Kidney tubule cell (primary cell): ENCODE measurements around the gene BRI3BP.

ENCODE experiments used
- DNase-seq: peaks from one replicate; pipeline ENCODE4 v3.0.0-alpha.2; 2018; ENCODE audit warnings: low spot score

BRI3BP gene

DNA sequence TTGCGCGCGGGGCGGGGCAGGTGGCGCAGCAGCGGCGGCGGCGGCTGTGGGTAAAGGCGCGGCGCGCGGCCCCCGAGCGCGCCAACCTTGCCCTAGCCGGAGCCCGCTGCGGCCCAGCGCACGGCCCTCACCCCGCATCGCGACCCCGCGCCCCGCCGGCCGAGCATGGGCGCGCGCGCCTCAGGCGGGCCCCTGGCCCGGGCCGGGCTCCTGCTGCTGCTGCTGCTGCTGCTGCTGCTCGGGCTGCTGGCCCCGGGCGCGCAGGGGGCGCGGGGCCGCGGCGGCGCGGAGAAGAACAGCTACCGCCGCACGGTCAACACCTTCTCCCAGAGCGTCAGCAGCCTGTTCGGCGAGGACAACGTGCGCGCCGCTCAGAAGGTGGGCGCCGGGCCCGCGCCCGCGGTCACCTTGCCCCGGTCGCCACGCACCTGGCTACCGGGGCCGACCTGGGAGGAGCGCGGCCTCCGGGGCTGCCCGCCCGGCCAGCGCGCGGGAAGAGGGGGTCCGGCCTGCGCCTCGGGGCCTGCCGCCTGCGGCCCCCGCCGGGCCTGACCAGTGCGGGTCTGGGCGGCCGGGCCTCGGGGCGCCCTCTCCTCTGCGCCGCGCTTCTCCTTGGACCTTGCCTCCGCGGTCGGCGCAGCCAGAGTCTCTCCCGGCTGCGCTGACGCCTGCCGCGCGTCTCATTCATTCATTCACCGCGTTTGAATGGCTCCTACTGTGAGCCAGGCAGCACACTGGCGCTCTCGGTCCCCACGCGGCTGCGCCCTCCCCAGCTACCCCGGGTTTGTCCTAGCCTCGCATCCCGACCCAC lies at the start of gene BRI3BP:
Gene BRI3BP (plus strand): TSS at position 20 of the 811 bp plus-strand sequence. CDS start 146 bp downstream, at position 166.
- DNase-seq: peak; percentile 70

DNA sequence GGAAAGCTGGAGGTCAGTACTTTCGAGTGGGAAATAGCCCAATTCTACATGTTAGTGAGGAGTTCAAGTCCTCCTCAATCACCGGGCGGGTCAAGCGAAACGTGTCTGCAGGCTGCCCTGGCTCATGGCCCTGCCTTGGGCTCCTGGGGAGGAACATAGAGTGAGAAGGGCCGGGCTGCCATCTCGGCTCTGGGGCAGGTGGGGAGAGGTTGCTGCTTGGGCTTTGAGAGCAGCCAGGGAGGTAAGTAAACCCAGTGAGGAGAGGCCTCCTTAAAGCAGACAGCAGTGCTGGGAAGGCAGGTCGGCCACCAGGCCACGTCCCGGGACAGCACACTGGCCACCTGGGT lies 47.0 kb upstream of the BRI3BP start:
- no peak for DNase-seq

- DNase-seq: no peak
These were observed 46.4 kb upstream of the BRI3BP start for GRCh38 chr12:124947013-124947412.

- peak; percentile 15 for DNase-seq
These were observed 45.7 kb upstream of the BRI3BP start for GRCh38 chr12:124947561-124948398.

- DNase-seq: no peak
These were observed 44.4 kb upstream of the BRI3BP start for GRCh38 chr12:124949066-124949465.

DNA sequence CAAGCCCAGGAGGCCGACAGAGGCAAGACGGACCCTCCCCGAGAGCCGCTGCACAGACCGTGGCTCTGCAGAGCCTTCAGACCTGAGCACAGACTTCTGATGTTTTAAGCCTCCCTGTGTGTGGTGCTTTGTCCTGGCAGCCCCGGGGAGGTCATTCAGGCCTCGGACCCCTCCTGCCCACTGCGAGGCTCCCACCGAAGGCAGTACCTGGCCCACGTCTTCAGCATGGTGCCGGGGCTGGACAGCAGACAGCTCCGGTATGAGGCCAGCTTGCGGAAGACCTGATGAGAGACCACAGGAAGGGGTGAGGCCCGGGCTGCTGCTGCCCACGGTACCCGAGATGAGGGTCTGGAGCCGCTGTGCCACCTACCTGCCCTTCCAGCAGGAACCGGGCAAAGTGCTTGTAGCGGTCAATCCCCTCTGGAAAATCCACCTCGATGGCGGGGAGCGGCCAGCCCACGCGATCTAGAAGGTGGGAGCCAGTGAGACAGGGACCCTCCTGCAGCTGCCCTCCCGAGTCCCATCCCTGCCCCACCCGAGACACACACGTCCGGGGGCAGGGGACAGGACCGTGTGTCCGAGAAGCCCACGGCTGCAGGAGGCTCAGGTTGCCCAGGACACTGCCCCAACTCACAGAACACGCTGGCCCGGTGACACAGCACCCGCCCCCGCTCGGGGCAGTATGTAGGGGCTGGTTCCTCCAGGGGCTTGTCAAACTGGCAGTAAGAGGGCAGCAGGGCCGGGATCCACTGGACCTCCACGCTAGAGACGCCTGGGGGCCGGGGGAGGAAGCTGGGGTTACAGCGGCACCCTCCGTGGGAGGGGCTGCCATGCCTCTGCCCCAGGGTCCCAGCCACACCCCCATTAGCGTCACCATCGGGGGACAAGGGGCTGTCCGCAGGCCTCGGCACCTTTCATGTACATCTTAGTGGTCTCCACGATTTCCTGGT lies 43.4 kb upstream of the BRI3BP start:
- no peak for DNase-seq

GRCh38 chr12:124952295-124952694 lies 41.1 kb upstream of the BRI3BP start:
- DNase-seq: no peak

DNA sequence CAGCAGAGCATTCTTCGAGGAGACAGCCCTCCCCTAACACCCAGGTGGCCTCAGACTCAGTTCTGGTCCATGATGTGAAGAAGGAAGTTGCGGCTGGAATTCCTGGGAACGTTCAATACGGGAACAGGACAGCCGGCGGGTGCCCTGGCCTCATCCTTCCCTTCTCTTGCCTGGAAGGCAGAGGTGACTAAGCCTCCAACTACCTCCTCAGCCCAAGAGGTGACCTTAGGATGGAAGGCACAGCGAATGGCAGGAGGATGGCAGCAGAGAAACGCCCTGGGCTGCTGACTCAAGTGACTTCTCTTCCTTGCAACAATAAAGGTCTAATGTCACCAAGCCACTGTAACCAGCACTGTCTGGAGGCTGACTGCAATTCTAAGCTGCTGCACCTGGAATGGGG lies 40.6 kb upstream of the BRI3BP start:
- DNase-seq: peak; percentile 25

DNA sequence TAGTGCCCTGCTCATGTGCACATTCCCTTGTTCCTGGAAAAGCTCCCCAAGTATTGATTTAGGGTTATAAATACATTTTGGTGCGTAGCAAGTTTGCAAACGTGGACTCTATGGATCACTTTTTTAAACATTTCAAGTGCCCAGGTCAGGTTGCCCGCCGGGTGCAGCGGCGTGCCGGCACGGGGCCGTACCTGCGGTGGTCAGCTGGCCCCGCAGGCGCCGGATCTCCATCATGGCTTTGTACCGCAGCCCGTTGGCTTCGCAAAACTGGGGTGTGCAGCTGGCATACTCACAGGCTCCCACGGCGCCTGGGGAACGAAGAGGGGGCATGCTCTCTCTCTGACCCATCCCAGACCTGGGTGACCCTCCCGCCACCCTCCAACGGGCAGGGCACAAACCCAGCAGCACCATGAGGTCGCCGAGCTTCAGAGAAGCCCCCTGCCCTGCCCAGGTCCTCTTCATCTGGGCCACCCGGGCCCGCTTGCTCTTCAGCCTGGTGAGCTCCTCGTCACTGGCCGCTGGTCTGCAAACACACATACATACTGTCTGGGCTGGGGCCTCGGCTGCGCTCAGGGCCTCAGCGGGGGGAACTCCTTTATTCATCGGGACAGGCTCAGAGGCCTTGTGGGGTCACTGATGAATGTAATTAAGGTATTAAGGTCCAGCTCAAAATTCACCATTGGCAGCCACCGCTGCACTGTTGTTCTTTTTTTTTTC lies 39.6 kb upstream of the BRI3BP start:
- no peak for DNase-seq

- no peak for DNase-seq
These were observed 38.7 kb upstream of the BRI3BP start for GRCh38 chr12:124954771-124955170.

DNA sequence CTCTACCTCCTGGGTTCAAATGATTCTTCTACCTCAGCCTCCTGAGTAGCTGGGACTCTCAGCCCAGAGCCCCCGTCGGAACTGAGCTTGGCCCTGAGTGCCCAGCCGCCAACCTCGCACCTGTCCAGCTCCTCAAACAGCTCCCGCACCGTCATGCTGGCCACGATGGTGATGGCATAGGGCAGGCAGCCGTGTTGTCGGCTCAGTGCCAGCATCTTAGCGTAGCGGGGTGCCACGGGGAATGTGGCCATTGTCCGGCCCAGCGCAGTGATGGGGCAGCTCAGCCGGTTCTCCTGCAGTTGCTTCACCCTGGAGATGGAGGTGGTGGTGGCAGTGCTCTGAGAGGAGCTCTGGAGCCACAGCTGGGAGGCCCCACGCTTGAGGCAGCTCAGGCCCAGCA lies 36.9 kb upstream of the BRI3BP start:
- DNase-seq: no peak

GRCh38 chr12:124961055-124961454 lies 32.4 kb upstream of the BRI3BP start:
- DNase-seq: no peak

GRCh38 chr12:124963211-124963610 lies 30.2 kb upstream of the BRI3BP start:
- no peak for DNase-seq

- no peak for DNase-seq
These were observed 29.2 kb upstream of the BRI3BP start for GRCh38 chr12:124964251-124964650.

DNA sequence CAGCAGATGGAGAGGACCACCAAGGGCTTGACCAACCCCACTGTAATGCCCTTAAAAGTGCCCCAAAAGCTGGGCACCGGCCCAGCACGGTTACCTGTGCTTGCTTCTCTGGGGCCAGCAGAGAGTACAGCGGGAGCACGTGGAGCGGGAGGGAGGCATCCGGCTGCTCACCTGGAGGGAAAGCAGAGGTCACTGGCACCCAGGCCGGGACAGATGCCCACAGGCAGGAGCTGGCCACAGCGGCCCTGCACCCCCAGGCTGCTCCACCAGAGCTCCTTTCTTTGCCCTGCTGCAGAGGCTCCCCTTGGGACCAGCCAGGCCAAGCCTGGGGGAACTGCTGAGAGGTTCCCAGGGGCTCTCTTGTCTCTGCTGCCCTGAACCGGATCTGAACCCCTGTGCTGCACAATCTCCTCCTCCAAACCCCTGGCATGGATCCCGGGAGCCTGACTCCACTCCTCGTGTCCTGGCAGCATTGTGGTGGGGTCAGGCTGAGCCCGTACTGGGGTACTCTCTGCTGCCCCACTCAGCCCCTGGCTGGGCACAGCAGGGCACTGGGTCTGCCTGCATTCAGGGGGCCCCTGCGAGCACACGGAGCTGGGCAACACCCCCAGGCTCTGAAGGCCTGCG lies 28.5 kb upstream of the BRI3BP start:
- no peak for DNase-seq

GRCh38 chr12:124967016-124967739 lies 26.3 kb upstream of the BRI3BP start:
- DNase-seq: no peak

GRCh38 chr12:124968656-124969055 lies 24.8 kb upstream of the BRI3BP start:
- DNase-seq: no peak

- DNase-seq: no peak
These were observed 22.6 kb upstream of the BRI3BP start for GRCh38 chr12:124970647-124971402.

GRCh38 chr12:124971603-124972002 lies 21.8 kb upstream of the BRI3BP start:
- DNase-seq: no peak

DNA sequence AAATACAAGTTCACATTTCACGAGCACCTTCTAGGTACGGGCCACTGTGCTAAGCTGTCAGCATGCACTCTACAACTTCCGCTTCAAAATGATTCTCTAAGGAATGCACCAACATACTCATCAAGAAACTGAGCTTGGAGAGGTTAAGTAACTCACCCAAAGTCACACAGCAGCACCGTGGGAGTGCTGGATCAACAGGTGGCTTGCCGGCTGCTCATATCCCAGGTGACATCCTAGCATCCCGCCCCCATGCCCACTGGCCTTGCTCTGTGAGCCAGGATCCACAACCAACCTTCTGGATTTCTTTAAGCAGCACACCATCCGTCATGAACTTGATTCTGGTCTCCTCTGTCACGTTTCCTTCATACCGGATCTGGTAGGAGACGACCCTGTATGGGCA lies 21.2 kb upstream of the BRI3BP start:
- no peak for DNase-seq
